ENCODE data around the gene EGF. TPM values are rescaled to one million over a fixed set of nuclear protein-coding genes. Genes with fewer than 3 reads are reported as not detected.
"Not testable (repeated sequence)": the region's sequence is repeated elsewhere in the genome, so short reads cannot be mapped to it uniquely, and the experiment has no call there.

Gene EGF
- total RNA-seq, 2 experiments from 2014 or later: not detected

DNA sequence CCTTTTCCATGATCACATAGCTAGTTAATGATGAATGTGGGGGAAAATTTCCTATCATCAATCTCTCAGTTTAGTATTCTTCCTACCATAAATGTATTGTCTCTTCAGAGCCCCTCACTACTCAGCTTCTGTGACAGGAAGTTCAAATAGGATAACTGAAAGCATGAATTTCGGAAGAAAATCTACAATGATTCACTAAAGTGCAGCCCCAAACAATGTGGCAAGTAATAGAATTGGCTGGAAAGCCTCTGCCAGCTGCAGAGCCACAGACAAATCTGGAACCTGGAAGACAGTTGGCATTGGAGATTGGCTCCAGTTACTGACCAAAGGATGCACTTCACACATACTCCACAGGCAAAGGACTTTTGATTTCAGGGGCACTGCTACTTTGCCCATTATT is 35.2 kb downstream of the EGF start:
- ATAC-seq (no peak), DNase-seq (no peak)
- Mint-ChIP-seq H3K4me3 (no peak overlapping the region), H3K27me3 (ENCODE audit: low read depth) (peaks cover 2% of the 10 kb centered on the region), H3K27ac (no peak overlapping the region), H3K4me1 (ENCODE audit: low read depth) (no peaks in the 10 kb centered on the region), H3K36me3 (ENCODE audit: low read depth) (no peaks in the 10 kb centered on the region), H3K9me3 (ENCODE audit: insufficient read depth) (no peaks in the 10 kb centered on the region)
- POLR2A ChIA-PET: no interaction called here
- CTCF ChIA-PET: no interaction called here

- POLR2A ChIA-PET; DNase-seq; H3K4me3 Mint-ChIP-seq; H3K27me3 Mint-ChIP-seq (ENCODE audit: low read depth); H3K4me1 Mint-ChIP-seq (ENCODE audit: low read depth); ATAC-seq; H3K27ac Mint-ChIP-seq; H3K9me3 Mint-ChIP-seq (ENCODE audit: insufficient read depth); H3K36me3 Mint-ChIP-seq (ENCODE audit: low read depth): not testable (repeated sequence)
- CTCF ChIA-PET: interaction anchor here (0.6 kb wide), 1 partner anchor 184 kb away, joined by 3 read pairs; no protein-coding TSS in a partner anchor
Measured at GRCh38 chr4:109949099-109949718, 36.5 kb downstream of the EGF start.

GRCh38 chr4:109952612-109953011 is 39.9 kb downstream of the EGF start:
- no peak overlapping the region for H3K4me3 Mint-ChIP-seq
- H3K4me1 Mint-ChIP-seq (ENCODE audit: low read depth): no peaks in the 10 kb centered on the region
- H3K27me3 Mint-ChIP-seq (ENCODE audit: low read depth): peaks cover 8% of the 10 kb centered on the region
- H3K36me3 Mint-ChIP-seq (ENCODE audit: low read depth): no peaks in the 10 kb centered on the region
- H3K27ac Mint-ChIP-seq: no peak overlapping the region
- no peaks in the 10 kb centered on the region for H3K9me3 Mint-ChIP-seq (ENCODE audit: insufficient read depth)
- CTCF ChIA-PET: no interaction called here
- ATAC-seq (no peak), DNase-seq (no peak)
- POLR2A ChIA-PET: no interaction called here

GRCh38 chr4:109953556-109953955 is 40.9 kb downstream of the EGF start:
- no peak for ATAC-seq
- H3K4me3 Mint-ChIP-seq: no peak overlapping the region
- POLR2A ChIA-PET: no interaction called here

DNA sequence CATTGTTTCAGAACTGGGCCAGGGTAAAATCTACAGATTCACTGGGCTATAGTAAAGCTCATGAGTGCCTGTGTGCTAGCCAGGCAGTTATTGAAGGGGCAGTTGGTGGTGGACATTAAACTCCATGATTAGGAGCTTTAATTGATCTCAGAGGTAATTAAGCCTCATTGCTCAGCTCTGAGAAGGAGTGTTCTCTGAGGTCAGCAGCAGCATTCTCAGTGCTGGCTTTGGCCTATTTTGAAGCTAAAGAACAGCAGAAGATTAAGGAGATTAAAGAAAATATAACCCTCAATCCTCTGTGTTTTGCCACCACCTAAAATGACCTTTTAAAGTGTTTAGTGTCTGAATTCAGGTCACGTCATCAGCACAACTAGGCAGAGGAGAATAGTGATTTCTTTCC is 42.5 kb downstream of the EGF start:
- POLR2A ChIA-PET: no interaction called here
- peaks cover 8% of the 10 kb centered on the region for H3K27me3 Mint-ChIP-seq (ENCODE audit: low read depth)
- no peaks in the 10 kb centered on the region for H3K9me3 Mint-ChIP-seq (ENCODE audit: insufficient read depth)
- CTCF ChIA-PET: no interaction called here
- H3K4me3 Mint-ChIP-seq: no peak overlapping the region
- no peaks in the 10 kb centered on the region for H3K36me3 Mint-ChIP-seq (ENCODE audit: low read depth)
- ATAC-seq (no peak), DNase-seq (no peak)
- no peak overlapping the region for H3K27ac Mint-ChIP-seq
- no peaks in the 10 kb centered on the region for H3K4me1 Mint-ChIP-seq (ENCODE audit: low read depth)

More at GRCh38 chr4:109953556-109953955, 40.9 kb downstream of the EGF start:
- H3K4me1 Mint-ChIP-seq (ENCODE audit: low read depth): no peaks in the 10 kb centered on the region
- H3K27ac Mint-ChIP-seq: no peak overlapping the region
- no peak for DNase-seq
- H3K9me3 Mint-ChIP-seq (ENCODE audit: insufficient read depth): no peaks in the 10 kb centered on the region
- peaks cover 8% of the 10 kb centered on the region for H3K27me3 Mint-ChIP-seq (ENCODE audit: low read depth)
- no peaks in the 10 kb centered on the region for H3K36me3 Mint-ChIP-seq (ENCODE audit: low read depth)
- CTCF ChIA-PET: no interaction called here

GRCh38 chr4:109957227-109957626 is 44.5 kb downstream of the EGF start:
- DNase-seq (no peak), ATAC-seq (no peak)
- Mint-ChIP-seq H3K36me3 (ENCODE audit: low read depth) (no peaks in the 10 kb centered on the region), H3K4me1 (ENCODE audit: low read depth) (no peaks in the 10 kb centered on the region), H3K27ac (no peak overlapping the region), H3K4me3 (no peak overlapping the region), H3K27me3 (ENCODE audit: low read depth) (peaks cover 9% of the 10 kb centered on the region), H3K9me3 (ENCODE audit: insufficient read depth) (no peaks in the 10 kb centered on the region)
- ChIA-PET POLR2A (no interaction called here), CTCF (no interaction called here)

GRCh38 chr4:109959195-109959594 is 46.5 kb downstream of the EGF start:
- CTCF ChIA-PET: no interaction called here

GRCh38 chr4:109962401-109962800 is 49.7 kb downstream of the EGF start:
- no peaks in the 10 kb centered on the region for H3K36me3 Mint-ChIP-seq (ENCODE audit: low read depth)
- H3K27ac Mint-ChIP-seq: no peak overlapping the region
- POLR2A ChIA-PET: no interaction called here
- no peaks in the 10 kb centered on the region for H3K9me3 Mint-ChIP-seq (ENCODE audit: insufficient read depth)
- ATAC-seq: no peak
- peaks cover 28% of the 10 kb centered on the region for H3K27me3 Mint-ChIP-seq (ENCODE audit: low read depth)
- no peak overlapping the region for H3K4me3 Mint-ChIP-seq
- DNase-seq: no peak
- H3K4me1 Mint-ChIP-seq (ENCODE audit: low read depth): no peaks in the 10 kb centered on the region
- CTCF ChIA-PET: no interaction called here

More at GRCh38 chr4:109959195-109959594, 46.5 kb downstream of the EGF start:
- DNase-seq: no peak
- no peak overlapping the region for H3K4me3 Mint-ChIP-seq
- ATAC-seq: no peak
- POLR2A ChIA-PET: no interaction called here
- H3K9me3 Mint-ChIP-seq (ENCODE audit: insufficient read depth): no peaks in the 10 kb centered on the region
- H3K27ac Mint-ChIP-seq: no peak overlapping the region
- H3K36me3 Mint-ChIP-seq (ENCODE audit: low read depth): no peaks in the 10 kb centered on the region
- H3K4me1 Mint-ChIP-seq (ENCODE audit: low read depth): no peaks in the 10 kb centered on the region
- peaks cover 16% of the 10 kb centered on the region for H3K27me3 Mint-ChIP-seq (ENCODE audit: low read depth)

GRCh38 chr4:109966891-109967481 is 54.3 kb downstream of the EGF start:
- CTCF ChIA-PET: no interaction called here
- POLR2A ChIA-PET: no interaction called here
- H3K4me1 Mint-ChIP-seq (ENCODE audit: low read depth): peaks cover 15% of the 10 kb centered on the region
- ATAC-seq (no peak), DNase-seq (no peak)
- H3K4me3 Mint-ChIP-seq: no peak overlapping the region
- H3K27ac Mint-ChIP-seq: no peak overlapping the region
- peaks cover 2% of the 10 kb centered on the region for H3K36me3 Mint-ChIP-seq (ENCODE audit: low read depth)
- H3K27me3 Mint-ChIP-seq (ENCODE audit: low read depth): peaks cover 32% of the 10 kb centered on the region
- no peaks in the 10 kb centered on the region for H3K9me3 Mint-ChIP-seq (ENCODE audit: insufficient read depth)

- H3K4me1 Mint-ChIP-seq (ENCODE audit: low read depth): peaks cover 20% of the 10 kb centered on the region
- POLR2A ChIA-PET: no interaction called here
- peaks cover 2% of the 10 kb centered on the region for H3K36me3 Mint-ChIP-seq (ENCODE audit: low read depth)
- CTCF ChIA-PET: no interaction called here
- H3K4me3 Mint-ChIP-seq: no peak overlapping the region
- ATAC-seq: no peak
- H3K27me3 Mint-ChIP-seq (ENCODE audit: low read depth): peaks cover 27% of the 10 kb centered on the region
- no peaks in the 10 kb centered on the region for H3K9me3 Mint-ChIP-seq (ENCODE audit: insufficient read depth)
- DNase-seq: no peak
- no peak overlapping the region for H3K27ac Mint-ChIP-seq
Measured at GRCh38 chr4:109967798-109968520, 55.3 kb downstream of the EGF start.

DNA sequence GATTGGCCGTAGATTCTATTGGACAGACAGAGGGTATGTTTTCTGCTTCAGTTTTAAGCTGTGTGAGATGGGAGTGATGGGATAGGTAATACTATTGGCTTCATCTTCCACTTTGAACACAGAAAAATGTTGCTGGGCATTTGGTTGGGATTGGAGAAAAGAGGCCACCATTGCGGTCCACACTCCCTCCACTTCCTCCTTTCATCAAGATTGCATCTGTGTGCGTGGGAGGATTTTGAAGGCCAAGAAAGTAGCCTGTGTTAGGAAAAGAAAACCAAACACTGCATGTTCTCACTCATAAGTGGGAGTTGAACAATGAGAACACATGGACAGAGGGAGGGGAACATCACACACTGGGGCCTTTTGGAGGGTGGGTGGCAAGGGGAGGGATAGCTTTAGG is 56.4 kb downstream of the EGF start:
- no peak for ATAC-seq
- Mint-ChIP-seq H3K9me3 (ENCODE audit: insufficient read depth) (no peaks in the 10 kb centered on the region), H3K27ac (no peak overlapping the region), H3K36me3 (ENCODE audit: low read depth) (peaks cover 2% of the 10 kb centered on the region), H3K4me1 (ENCODE audit: low read depth) (peaks cover 25% of the 10 kb centered on the region), H3K27me3 (ENCODE audit: low read depth) (peaks cover 28% of the 10 kb centered on the region), H3K4me3 (no peak overlapping the region)
- ChIA-PET POLR2A (no interaction called here), CTCF (interaction anchor here (1.1 kb wide), 1 partner anchor 9 kb away, joined by 3 read pairs; no protein-coding TSS in a partner anchor)
- no peak for DNase-seq

GRCh38 chr4:109969919-109970318 is 57.2 kb downstream of the EGF start:
- no peaks in the 10 kb centered on the region for H3K9me3 Mint-ChIP-seq (ENCODE audit: insufficient read depth)
- H3K27me3 Mint-ChIP-seq (ENCODE audit: low read depth): peaks cover 24% of the 10 kb centered on the region
- ChIA-PET CTCF (interaction anchor here (1.1 kb wide), 1 partner anchor 9 kb away, joined by 3 read pairs; no protein-coding TSS in a partner anchor), POLR2A (no interaction called here)
- ATAC-seq (peak; percentile 67), DNase-seq (peak; percentile 44)
- peaks cover 25% of the 10 kb centered on the region for H3K4me1 Mint-ChIP-seq (ENCODE audit: low read depth)
- peaks cover 2% of the 10 kb centered on the region for H3K36me3 Mint-ChIP-seq (ENCODE audit: low read depth)
- H3K27ac Mint-ChIP-seq: peak overlapping the region; percentile 65
- H3K4me3 Mint-ChIP-seq: peak overlapping the region; percentile 8
